ENCODE results near the gene CALHM5.

- TF ChIP-seq CTCF (conservative IDR thresholded peaks at IDR 0.05): no peak
- no peak for TF ChIP-seq ZFX (IDR thresholded peaks at IDR 0.05)
These were observed 31.7 kb downstream of the CALHM5 start for GRCh38 chr6:116543149-116543548.
